ENCODE results near the gene MYRFL. TPM values are rescaled to one million over a fixed set of nuclear protein-coding genes. Genes with fewer than 3 reads are reported as not detected.

Gene MYRFL
- total RNA-seq, 1 donor from 2014 or later, result not detected

GRCh38 chr12:69908203-69908602 is 83.2 kb downstream of the MYRFL start:
- no peak overlapping the region for H3K27ac Mint-ChIP-seq
- no peaks in the 10 kb centered on the region for H3K27me3 Mint-ChIP-seq
- H3K9me3 Mint-ChIP-seq, result no peaks in the 10 kb centered on the region
- H3K36me3 Mint-ChIP-seq (ENCODE audit: low read depth), result no peaks in the 10 kb centered on the region
- H3K4me1 Mint-ChIP-seq, result peaks cover 12% of the 10 kb centered on the region
- TF ChIP-seq, protein P1, sequence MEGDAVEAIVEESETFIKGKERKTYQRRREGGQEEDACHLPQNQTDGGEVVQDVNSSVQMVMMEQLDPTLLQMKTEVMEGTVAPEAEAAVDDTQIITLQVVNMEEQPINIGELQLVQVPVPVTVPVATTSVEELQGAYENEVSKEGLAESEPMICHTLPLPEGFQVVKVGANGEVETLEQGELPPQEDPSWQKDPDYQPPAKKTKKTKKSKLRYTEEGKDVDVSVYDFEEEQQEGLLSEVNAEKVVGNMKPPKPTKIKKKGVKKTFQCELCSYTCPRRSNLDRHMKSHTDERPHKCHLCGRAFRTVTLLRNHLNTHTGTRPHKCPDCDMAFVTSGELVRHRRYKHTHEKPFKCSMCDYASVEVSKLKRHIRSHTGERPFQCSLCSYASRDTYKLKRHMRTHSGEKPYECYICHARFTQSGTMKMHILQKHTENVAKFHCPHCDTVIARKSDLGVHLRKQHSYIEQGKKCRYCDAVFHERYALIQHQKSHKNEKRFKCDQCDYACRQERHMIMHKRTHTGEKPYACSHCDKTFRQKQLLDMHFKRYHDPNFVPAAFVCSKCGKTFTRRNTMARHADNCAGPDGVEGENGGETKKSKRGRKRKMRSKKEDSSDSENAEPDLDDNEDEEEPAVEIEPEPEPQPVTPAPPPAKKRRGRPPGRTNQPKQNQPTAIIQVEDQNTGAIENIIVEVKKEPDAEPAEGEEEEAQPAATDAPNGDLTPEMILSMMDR (IDR thresholded peaks at IDR 0.05), result no peak
- no peak for ATAC-seq (ENCODE audit: low read depth)
- no peak for DNase-seq
- no peak overlapping the region for H3K4me3 Mint-ChIP-seq
- intact Hi-C loops (cut with micrococcal nuclease), result no loop called here
- ChIA-PET POLR2A (no interaction called here), CTCF (interaction anchor here (0.7 to 1.0 kb wide), 3 partner anchors 21 to 821 kb away, joined by 3 read pairs; no protein-coding TSS in a partner anchor)

DNA sequence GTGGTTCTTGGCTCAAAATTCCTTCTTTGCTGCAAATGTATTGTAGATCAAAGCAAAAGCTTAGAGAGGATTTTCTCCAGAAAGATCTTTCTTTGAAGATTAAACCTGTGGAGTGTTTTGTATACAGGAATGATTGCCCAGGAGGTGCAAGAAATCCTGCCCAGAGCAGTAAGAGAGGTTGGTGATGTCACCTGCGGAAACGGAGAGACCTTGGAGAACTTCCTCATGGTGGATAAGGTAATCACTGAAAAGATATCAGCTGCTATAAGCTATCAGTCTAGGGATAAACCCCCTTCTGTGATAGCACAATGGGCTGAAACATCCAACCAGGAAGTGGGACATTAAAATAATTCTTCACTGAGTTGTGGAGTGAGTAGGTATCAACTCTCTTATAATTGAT is 85.7 kb downstream of the MYRFL start:
- TF ChIP-seq, protein P1 (IDR thresholded peaks at IDR 0.05), result no peak
- POLR2A ChIA-PET, result interaction anchor here (0.7 kb wide), 1 partner anchor 13 kb away, joined by 4 read pairs; no protein-coding TSS in a partner anchor
- Mint-ChIP-seq H3K36me3 (ENCODE audit: low read depth) (no peaks in the 10 kb centered on the region), H3K9me3 (no peaks in the 10 kb centered on the region), H3K27ac (no peak overlapping the region), H3K27me3 (no peaks in the 10 kb centered on the region), H3K4me3 (no peak overlapping the region), H3K4me1 (peaks cover 12% of the 10 kb centered on the region)
- intact Hi-C loops (cut with micrococcal nuclease), result no loop called here
- CTCF ChIA-PET, result no interaction called here
- ATAC-seq (ENCODE audit: low read depth) (no peak), DNase-seq (no peak)

DNA sequence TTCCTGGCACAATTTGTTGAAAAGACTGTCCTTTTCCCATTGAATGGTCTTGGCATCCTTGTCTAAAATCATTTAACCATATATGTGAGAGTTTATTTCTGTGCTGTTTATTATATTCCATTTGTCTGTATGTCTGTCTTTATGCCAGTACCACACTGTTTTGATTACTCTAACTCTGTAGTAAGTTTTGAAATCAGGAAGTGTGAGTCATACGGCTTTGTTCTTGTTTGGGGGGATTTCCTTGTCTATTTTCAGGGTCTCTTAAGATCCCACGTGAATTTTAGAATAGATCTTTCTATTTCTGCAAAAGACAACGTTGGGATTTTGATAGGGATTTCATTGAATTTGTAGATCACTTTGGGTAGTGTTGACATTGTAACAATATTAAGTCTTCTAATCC is 88.5 kb downstream of the MYRFL start:
- no peak for DNase-seq
- ChIA-PET CTCF (no interaction called here), POLR2A (no interaction called here)
- Mint-ChIP-seq H3K4me3 (no peak overlapping the region), H3K27me3 (no peaks in the 10 kb centered on the region), H3K27ac (no peak overlapping the region), H3K4me1 (no peaks in the 10 kb centered on the region), H3K9me3 (peaks cover 3% of the 10 kb centered on the region), H3K36me3 (ENCODE audit: low read depth) (no peaks in the 10 kb centered on the region)
- intact Hi-C loops (cut with micrococcal nuclease), result no loop called here
- TF ChIP-seq, protein P1 (IDR thresholded peaks at IDR 0.05), result no peak
- no peak for ATAC-seq (ENCODE audit: low read depth)

- Mint-ChIP-seq H3K4me1 (no peaks in the 10 kb centered on the region), H3K9me3 (peaks cover 3% of the 10 kb centered on the region), H3K27me3 (no peaks in the 10 kb centered on the region), H3K4me3 (no peak overlapping the region), H3K36me3 (ENCODE audit: low read depth) (no peaks in the 10 kb centered on the region), H3K27ac (no peak overlapping the region)
- ATAC-seq (ENCODE audit: low read depth) (no peak), DNase-seq (no peak)
- ChIA-PET CTCF (no interaction called here), POLR2A (no interaction called here)
- TF ChIP-seq, protein P1 (IDR thresholded peaks at IDR 0.05), result no peak
- intact Hi-C loops (cut with micrococcal nuclease), result no loop called here
Measured at GRCh38 chr12:69915964-69916363, 90.9 kb downstream of the MYRFL start.

DNA sequence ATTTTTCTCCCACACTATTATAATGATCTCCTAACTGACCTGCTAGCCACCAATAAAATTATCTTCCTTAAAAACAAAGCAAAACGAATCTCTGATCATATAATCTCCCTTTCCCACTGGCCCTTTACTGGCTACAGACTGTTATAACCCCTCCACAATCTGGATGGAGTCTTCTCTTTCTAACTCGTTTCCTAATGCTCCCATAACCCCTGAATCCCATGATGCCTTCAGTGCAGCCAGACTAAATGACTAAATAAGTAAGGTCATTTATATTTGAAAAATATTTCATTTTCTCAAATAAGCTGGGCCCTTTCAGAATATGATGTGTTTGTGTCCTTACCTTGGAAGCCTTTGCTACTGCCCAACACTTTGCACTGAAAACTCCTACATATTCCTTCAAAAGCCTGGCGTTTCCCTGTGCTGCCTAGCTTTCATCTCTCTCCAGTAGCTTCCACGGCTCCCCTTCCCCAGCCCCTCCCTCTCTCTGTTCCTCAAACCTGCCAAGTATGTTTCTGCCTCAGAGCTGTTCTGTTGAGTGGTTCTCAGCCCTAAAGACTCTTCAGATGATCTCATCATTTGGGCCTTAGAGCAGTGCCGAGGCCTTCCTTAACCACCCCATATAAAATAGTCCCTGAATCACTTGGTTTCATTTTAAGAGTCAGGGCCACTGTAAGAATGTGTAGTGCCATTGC is 91.7 kb downstream of the MYRFL start:
- intact Hi-C loops (cut with micrococcal nuclease), result no loop called here

More for the DNA sequence above, 91.7 kb downstream of the MYRFL start:
- no peak for ATAC-seq (ENCODE audit: low read depth)
- H3K9me3 Mint-ChIP-seq, result peaks cover 3% of the 10 kb centered on the region
- TF ChIP-seq, protein P1 (IDR thresholded peaks at IDR 0.05), result no peak
- no peaks in the 10 kb centered on the region for H3K27me3 Mint-ChIP-seq
- H3K4me3 Mint-ChIP-seq, result no peak overlapping the region
- H3K4me1 Mint-ChIP-seq, result no peaks in the 10 kb centered on the region
- H3K36me3 Mint-ChIP-seq (ENCODE audit: low read depth), result no peaks in the 10 kb centered on the region
- H3K27ac Mint-ChIP-seq, result no peak overlapping the region
- ChIA-PET CTCF (no interaction called here), POLR2A (no interaction called here)
- no peak for DNase-seq
